HG03571 (cell line): Measurements from ENCODE around the gene ZCCHC2.

Experiments used
- ATAC-seq: cut with Tn5 transposase; IDR thresholded peaks from one replicate; pipeline ENCODE4 v1.9.1; 2021; ENCODE audit not compliant: unreplicated experiment

The ZCCHC2 gene

DNA sequence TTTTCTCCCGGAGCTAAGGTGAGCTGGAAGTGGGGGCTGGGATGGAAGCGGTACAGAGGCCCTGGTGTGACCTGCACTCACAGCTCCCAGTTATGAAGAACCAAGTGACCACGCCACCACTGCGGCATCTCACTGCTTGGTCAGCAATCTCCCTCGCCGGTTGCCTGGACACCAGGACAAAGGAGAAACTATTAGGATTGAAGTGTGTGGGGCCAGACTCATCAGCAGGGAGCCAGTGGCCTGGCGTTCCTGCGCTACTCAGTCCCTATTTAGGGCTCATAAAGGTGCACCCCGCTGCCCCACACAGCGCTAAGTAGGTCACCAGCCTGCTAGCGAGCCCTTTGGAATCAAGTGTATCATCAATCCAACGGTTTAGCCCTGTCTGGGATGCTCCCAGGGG lies 82.9 kb downstream of the ZCCHC2 start:
- ATAC-seq: no peak

DNA sequence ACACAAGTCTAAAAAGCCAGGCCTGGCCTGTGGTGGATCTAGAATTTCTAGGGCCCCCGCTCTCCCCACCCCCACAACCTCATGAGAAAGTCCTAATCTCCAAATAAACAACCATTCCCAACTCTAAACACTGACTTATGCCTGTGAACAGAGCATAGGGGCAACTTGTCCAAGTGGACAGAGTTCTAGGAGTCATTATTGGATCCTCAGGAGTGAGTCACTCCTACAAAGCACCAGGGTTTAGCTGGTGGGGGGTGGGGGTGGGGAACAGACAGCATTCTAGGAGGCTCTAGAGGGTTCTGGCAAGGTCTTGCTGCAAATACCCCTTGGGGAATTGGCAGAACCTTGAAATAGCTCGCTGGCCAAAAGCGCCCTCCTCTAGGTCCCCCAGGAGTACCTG lies 83.3 kb downstream of the ZCCHC2 start:
- no peak for ATAC-seq

DNA sequence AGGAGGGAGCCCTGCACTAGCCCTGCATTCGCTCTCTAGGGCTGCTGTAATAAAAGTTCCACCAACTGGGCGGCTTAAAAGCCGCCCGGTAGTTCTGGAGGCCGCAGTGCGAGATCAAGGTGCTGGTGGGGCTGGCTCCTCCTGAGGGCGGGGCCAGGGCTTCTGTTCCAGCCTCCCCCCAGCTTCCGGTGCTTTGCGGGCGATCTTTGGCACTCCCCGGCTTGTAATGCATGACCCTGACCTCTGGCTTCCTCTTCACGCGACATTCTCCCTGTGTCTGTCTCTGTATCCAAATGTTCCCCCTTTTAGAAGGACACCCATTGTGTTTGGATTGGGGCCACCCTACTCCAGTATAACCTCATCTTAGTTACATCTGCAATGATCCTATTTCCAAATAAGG lies 84.5 kb downstream of the ZCCHC2 start:
- no peak for ATAC-seq

DNA sequence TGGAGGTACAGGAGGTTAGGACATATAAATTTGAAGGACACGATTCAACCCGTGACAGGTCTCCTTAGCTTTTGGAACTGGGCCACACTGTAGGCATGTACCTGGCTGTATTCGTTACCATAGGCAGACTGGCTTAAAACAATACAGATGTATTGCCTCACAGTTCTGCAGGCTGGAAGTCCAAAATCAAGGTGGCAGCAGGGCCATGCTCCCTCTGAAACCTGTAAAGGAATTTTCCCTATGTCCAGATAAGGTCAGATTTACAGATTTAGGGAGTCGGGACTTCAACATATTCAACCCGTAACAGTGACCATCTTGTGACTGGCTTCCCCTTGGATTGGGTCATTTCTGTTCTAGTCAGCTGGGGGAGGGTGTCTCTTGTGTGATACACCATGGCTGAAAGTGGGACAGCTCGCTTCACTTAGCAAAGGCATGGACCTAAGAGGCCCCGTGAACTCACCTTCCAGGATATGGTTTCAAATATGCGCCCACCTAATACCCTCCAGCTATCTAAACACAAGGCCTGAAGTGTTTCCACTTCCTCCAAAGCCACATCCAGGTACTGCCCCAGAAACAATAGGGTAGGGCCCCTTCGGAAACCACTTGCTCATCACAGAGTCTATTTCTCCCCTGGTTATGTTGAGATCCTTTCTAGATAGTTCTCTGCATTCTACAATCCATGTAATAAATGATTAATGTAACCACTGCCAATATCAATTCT lies 85.0 kb downstream of the ZCCHC2 start:
- no peak for ATAC-seq

DNA sequence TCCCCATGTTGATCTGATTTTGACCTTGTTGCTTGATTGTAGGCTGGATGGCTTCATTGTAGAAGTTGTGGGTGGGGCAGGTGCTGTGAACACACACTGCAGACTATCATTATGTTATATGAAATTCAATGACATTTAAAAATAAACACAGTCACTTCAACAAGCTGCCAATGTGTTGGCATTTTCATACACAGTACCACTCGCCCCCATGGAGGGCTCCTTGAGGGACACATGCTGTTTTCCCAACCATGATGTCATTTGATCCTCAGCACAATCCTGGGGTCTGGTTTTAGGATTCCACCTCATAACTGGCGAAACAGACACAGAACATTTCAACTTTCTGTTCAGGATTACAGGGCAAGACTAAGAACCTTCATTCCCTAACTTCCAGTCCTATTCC lies 86.9 kb downstream of the ZCCHC2 start:
- ATAC-seq: no peak

DNA sequence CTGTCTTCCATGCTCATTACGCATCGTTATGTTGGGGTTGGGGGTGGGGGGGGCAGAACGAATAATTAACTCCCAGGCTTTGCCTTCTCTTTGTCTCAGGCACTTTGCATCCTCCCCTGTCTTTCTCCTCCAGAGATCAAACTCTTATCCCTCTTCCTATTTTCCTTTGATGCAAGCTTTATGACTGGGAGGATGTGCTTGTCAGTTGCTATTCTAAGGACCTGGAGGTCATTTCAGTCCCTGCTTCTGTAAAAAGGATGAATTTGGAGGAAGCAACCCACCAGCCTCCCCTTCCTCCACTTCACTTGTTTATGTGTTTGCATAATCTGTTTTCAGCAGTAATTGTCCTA lies 87.5 kb downstream of the ZCCHC2 start:
- ATAC-seq: no peak

DNA sequence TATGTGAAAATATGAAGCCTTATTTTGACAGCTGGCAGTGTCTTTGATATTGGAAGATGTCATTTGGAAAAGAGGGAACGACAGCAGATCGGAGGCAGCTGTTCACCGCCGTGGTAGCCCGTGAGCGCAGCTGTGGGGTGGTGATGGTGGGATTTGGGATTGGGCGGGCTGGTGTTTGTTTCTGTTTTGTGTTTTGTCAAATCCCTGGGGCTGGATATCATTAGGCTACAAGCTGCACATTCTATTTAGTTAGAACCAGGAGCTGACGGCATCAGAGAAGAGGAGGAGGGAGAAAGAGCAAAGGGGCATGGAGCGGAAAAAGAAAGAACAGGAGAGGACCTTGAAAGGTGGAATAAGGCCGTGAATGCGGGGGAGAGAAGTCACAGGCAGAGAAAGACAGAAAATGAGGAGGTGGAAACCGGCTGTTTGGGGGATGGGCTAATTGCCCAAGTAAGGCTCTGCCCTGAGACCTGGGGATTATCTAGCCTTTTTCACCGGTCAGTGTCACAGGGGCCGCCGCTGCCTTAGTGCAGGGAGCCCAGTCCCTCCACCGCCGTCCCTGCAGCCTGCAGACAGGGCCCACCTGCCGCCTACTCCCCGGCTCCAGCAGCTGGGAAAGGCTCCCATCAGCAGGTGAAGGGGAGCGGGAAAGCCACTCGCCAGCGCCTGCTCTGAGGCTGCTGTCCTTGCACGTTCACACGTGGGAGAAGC lies 88.0 kb downstream of the ZCCHC2 start:
- no peak for ATAC-seq

DNA sequence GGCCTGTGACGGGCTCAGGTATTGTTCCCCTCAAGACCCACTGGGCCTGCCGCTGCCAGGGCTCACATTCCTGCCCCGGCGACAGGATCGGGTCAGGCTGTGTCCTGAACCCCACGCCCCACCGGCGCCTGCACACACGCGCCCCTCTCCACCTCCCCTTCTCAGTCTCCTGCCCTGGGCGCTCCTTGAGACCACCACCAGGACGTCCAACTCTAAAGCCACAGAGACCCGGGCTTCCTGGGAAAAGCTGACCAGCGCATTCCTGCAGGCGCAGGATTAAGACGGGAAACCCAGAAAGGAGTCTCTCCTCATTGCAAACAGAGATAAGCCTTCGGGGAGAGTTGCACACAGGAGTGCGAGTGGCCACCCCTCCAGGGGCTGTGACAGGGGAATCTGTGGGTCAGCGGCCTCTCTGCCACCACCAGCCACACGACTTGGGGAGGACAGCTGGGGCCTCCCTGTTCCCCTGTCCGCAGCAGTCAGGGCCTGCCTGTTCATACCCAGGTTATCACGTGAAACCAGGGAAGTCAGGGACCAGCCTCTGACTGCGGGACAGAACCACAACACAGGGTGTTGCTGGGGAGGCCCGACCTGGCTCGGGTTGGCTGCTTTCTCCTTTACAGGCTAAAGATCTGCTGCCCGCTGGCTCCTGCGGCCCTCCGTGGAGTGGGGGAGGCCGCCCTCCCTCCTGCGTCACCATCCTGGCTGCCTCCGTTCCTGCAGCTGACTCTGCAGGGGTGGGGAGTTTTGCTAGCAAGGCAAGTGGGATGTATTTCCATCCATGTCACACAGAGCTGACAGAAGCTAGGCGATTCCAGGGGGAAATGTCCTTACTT lies 88.8 kb downstream of the ZCCHC2 start:
- ATAC-seq: no peak

DNA sequence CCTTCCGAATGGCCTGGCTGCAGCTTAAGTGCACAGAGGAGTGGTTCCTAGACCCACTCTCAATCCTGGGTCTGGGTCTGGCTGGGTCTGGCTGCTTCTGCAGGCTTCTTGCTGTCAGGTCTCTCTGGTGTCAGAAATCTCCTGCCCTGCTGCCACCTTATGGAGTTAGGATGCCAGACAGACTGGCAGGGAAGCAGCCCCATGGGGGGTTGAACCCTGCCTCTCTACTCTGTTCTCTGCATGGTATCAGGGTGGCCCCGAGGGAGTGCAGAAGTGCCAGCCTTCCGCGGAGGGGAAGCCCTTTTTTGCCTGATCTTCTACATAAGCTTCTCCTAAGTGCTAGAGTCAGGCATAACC lies 89.4 kb downstream of the ZCCHC2 start:
- no peak for ATAC-seq

DNA sequence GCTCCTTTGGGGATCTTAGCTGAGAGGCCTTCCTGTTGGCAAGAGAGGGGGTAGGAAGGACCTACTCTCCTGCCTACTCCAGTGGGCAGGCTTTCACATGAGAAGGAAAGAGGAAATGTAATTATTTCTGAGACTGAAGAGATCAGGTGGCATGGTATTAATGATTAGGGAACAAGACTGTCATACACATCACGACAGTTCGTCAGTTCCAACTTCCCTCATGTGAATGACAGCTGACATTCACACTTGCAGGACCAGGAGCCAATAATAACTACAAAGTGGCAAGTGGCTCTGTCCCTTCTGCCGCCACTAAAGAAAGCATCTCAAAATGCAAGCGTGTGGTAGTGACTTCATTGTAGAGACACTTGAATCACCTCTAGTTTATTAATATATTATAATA lies 90.0 kb downstream of the ZCCHC2 start:
- ATAC-seq: no peak

DNA sequence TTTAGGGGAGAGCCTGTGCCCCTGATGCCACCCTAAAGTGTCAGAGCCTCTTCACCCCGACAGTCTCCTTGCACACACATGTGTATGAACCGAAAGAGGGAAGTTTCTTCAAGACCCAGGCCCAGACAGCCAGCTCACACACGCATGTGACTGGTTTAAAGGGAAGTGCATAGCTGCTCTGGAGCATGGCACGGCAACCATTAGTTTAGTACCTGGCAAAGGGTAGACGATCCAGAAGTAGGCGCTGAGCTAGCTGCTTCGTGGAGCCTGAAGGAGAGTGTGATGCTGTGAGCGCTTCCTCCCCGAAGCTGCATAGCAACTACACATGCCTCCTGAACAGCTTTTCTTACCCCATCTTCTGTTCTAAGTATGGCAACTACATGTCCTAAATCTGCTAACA lies 91.7 kb downstream of the ZCCHC2 start:
- no peak for ATAC-seq

DNA sequence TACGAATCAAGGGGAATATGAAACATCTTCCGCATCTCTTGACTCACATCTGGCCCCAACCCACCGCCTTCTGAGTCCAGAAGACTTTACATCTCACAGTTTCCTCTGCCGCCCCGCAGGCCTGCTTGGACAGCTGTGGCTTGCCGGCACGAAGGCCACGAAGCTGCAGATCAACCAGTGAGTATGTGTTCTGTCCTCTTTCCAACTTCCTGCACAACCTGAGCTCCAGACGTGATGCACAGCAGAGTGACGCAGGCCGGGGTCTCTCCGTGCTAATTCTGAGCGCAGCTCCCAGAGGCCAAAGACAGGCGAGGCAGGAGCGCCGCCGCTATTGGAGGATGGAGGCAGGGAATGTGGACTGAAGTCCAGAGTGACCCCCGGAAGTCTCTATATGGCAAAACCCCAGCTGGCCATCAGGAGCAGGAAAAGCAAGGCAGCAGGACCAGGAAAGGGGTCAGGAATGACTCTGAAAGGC lies 93.5 kb downstream of the ZCCHC2 start:
- ATAC-seq: no peak

DNA sequence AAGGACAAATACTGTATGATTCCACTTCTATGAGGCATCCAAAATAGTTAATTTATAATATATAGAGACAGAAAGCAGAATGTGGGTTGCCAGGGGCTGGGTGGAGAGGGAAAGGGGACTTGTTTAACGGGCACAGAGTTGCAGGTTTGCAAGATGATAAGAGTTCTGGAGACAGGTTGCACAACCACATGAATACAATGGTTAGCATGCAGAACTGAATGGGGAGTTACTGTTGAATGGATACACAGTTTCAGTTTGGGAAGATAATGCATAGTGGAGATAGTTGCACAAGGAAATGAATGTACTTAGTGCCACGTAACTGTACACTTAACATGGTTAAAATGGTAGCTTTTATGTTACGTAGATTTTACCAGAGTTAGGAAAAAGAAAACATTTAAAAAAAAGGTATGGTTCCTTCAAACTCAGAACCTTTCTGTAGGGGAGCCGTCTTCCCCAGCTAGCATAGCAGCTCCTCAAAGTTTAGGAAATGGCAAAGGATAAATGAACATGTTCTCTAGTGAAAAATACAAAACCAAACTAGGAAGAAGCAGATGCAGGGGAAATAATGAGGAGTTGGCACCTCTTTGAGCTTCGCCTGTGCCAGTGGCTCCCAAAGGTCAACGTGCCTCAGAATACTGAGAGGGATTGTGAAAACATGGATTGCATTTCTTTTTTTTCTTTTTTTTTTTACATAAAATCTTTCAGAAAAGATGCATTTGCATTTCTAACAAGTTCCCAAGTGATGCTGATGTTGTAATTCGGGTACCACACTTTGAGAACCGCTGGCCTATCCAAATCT lies 95.2 kb downstream of the ZCCHC2 start:
- ATAC-seq: no peak

DNA sequence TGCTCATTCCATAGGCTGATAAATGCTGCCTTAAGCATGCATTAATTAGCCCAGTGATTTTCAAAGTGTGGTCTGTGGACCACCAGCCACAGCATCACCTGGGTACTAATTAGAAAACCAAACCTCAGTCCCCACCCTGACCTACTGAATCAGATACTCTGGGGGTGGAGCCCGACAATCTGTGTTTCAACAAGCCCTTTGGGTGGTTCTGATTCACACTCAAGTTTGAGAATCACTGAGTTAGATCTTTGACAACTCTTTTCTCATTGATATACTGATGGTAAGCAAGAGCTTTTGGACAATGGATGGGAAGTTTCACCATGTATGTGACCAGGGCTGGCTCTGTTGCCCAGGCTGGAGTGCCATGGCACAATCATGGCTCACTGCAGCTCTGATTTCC lies 95.9 kb downstream of the ZCCHC2 start:
- no peak for ATAC-seq

DNA sequence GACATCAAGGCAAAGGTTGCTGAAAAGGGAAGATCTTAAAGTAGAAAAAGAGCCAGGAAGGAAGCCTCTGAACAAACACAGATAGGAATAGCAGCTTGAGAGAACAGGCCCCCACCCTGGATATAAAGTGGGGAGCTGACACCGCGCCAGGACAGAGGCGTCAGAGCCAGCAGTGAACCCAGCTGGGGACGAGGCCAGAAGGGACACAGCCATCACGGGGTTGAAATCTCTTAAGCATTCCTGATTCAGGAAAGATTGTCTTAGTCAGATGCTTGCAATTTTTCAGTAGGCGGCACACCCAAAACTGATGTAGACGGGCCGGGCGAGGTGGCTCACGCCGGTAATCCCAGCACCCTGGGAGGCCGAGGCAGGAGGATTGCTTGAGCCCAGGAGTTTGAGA lies 98.7 kb downstream of the ZCCHC2 start:
- no peak for ATAC-seq

DNA sequence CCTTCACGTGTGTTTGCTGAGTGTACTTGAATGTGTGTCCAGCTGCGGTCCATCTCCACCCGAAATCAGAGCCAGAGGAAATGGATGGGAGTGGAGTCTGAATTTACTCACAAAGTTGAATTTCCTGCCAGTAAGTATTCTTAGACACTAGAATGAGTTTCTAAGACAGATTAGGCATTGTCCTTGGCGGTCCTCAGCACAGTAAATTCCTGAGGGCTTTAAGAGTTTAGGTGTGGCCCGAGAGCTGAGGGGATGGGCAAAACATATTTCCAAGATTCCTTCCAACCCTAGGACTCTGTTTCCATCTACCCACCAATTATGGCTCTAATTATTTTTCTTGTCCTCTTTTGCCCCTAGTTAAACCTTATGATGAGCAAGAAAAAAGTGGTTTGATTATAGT lies 102.2 kb downstream of the ZCCHC2 start:
- no peak for ATAC-seq
